ENCODE results near the gene SPPL2C.
"Not testable (repeated sequence)": the region's sequence is repeated elsewhere in the genome, so short reads cannot be mapped to it uniquely, and the experiment has no call there.

The SPPL2C gene

GRCh38 chr17:45849536-45849990, 4.9 kb downstream of the SPPL2C start:
- DNase-seq (ENCODE audit: low read depth in 2 of 2) = no peak

GRCh38 chr17:45850011-45850410, 5.3 kb downstream of the SPPL2C start:
- no peak for DNase-seq (ENCODE audit: low read depth in 2 of 2)

GRCh38 chr17:45850468-45850867, 5.8 kb downstream of the SPPL2C start:
- no peak for DNase-seq (ENCODE audit: low read depth in 2 of 2)

GRCh38 chr17:45851022-45851421, 6.3 kb downstream of the SPPL2C start:
- DNase-seq (ENCODE audit: low read depth in 2 of 2) = no peak

GRCh38 chr17:45851464-45851863, 6.8 kb downstream of the SPPL2C start:
- no peak for DNase-seq (ENCODE audit: low read depth in 2 of 2)

- DNase-seq (ENCODE audit: low read depth in 2 of 2) = no peak
Observed at GRCh38 chr17:45851873-45852272, 7.2 kb downstream of the SPPL2C start.

GRCh38 chr17:45852535-45853297, 8.0 kb downstream of the SPPL2C start:
- peak; percentile 17 to 33 for DNase-seq (ENCODE audit: low read depth in 2 of 2)

GRCh38 chr17:45854209-45854608, 9.5 kb downstream of the SPPL2C start:
- no peak for DNase-seq (ENCODE audit: low read depth in 2 of 2)

GRCh38 chr17:45855691-45856336, 11.1 kb downstream of the SPPL2C start:
- no peak for DNase-seq (ENCODE audit: low read depth in 2 of 2)

- DNase-seq (ENCODE audit: low read depth in 2 of 2) = no peak
Observed at GRCh38 chr17:45857977-45858708, 13.5 kb downstream of the SPPL2C start.

GRCh38 chr17:45861165-45861564, 16.5 kb downstream of the SPPL2C start:
- DNase-seq (ENCODE audit: low read depth in 2 of 2) = no peak

GRCh38 chr17:45862127-45862526, 17.4 kb downstream of the SPPL2C start:
- DNase-seq (ENCODE audit: low read depth in 2 of 2) = not testable (repeated sequence)

GRCh38 chr17:45863857-45864654, 19.4 kb downstream of the SPPL2C start:
- DNase-seq (ENCODE audit: low read depth in 2 of 2) = no peak

GRCh38 chr17:45867171-45867570, 22.5 kb downstream of the SPPL2C start:
- DNase-seq (ENCODE audit: low read depth in 2 of 2) = no peak

- no peak for DNase-seq (ENCODE audit: low read depth in 2 of 2)
Observed at GRCh38 chr17:45867702-45868101, 23.0 kb downstream of the SPPL2C start.

- DNase-seq (ENCODE audit: low read depth in 2 of 2) = no peak
Observed at GRCh38 chr17:45868276-45868675, 23.6 kb downstream of the SPPL2C start.

- DNase-seq (ENCODE audit: low read depth in 2 of 2) = no peak
Observed at GRCh38 chr17:45869676-45870341, 25.1 kb downstream of the SPPL2C start.

- DNase-seq (ENCODE audit: low read depth in 2 of 2) = no peak
Observed at GRCh38 chr17:45870342-45870974, 25.8 kb downstream of the SPPL2C start.

GRCh38 chr17:45871718-45872117, 27.0 kb downstream of the SPPL2C start:
- no peak for DNase-seq (ENCODE audit: low read depth in 2 of 2)

- DNase-seq (ENCODE audit: low read depth in 2 of 2) = no peak
Observed at GRCh38 chr17:45873728-45874127, 29.0 kb downstream of the SPPL2C start.

- no peak for DNase-seq (ENCODE audit: low read depth in 2 of 2)
Observed at GRCh38 chr17:45874151-45874550, 29.5 kb downstream of the SPPL2C start.
